ENCODE data around the gene GPR15.

The GPR15 gene

DNA sequence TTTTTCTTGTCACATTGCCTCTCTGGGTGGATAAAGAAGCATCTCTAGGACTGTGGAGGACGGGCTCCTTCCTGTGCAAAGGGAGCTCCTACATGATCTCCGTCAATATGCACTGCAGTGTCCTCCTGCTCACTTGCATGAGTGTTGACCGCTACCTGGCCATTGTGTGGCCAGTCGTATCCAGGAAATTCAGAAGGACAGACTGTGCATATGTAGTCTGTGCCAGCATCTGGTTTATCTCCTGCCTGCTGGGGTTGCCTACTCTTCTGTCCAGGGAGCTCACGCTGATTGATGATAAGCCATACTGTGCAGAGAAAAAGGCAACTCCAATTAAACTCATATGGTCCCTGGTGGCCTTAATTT is 478 bp downstream of the GPR15 start:
- no peak for DNase-seq

DNA sequence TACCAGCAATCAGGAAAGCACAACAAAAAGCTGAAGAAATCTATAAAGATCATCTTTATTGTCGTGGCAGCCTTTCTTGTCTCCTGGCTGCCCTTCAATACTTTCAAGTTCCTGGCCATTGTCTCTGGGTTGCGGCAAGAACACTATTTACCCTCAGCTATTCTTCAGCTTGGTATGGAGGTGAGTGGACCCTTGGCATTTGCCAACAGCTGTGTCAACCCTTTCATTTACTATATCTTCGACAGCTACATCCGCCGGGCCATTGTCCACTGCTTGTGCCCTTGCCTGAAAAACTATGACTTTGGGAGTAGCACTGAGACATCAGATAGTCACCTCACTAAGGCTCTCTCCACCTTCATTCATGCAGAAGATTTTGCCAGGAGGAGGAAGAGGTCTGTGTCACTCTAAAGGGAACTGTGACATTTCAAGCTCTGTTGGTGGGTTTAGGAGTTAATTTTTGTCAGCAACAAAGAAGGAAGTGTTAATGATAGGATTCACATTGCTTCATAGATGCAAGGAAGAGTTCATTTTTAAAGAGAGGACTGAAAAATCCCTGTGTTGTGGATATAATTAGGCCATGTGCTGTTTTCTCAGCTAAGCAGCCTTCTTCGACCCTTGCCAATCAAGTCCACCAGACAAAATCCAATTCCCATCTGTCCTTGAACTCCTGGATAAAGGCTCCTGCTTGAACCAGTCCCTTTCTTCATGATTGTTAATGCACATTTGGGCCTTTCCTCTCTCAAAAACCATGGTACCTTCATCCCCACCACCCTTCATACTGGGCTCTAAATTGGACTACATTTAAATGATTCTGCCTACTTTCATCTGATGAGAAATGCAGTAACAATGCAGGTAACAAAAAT is 1.2 kb downstream of the GPR15 start:
- no peak for DNase-seq

DNA sequence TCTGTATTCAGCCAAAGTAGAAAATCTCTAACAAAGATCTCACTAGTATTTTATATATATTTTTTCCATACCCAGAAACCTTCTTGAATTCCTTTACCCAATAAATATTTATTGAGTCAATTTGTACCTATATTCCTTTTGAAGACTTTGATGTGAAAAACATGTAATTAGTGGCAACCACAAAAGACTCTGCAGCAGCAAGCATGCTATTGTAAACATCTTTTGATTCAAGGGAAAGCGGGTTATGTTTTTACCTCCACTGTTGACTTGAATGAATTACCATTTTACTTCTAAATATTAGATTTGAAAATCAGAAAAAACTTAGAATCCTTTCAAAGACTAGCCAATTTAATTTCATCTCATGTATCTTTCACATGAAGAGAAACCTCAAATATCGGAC is 2.4 kb downstream of the GPR15 start:
- DNase-seq = no peak

DNA sequence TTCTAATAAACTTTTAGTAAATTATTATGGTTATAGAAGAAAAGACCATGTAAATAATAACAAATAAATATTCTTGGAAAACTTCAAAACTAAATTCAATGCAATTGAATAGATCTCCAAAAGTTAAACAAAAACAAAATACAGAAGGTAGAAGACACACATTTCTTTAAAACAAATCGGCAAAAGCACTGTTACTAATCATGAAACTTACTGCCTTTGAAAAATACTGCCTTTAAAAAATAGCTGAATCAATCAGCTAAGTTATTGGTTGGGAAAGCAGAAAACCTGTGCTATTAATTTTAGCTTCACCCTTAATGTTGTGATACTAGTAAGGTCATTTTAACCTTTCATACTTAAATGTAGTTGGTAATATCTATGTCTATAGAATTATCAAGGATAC is 3.0 kb downstream of the GPR15 start:
- no peak for DNase-seq

DNA sequence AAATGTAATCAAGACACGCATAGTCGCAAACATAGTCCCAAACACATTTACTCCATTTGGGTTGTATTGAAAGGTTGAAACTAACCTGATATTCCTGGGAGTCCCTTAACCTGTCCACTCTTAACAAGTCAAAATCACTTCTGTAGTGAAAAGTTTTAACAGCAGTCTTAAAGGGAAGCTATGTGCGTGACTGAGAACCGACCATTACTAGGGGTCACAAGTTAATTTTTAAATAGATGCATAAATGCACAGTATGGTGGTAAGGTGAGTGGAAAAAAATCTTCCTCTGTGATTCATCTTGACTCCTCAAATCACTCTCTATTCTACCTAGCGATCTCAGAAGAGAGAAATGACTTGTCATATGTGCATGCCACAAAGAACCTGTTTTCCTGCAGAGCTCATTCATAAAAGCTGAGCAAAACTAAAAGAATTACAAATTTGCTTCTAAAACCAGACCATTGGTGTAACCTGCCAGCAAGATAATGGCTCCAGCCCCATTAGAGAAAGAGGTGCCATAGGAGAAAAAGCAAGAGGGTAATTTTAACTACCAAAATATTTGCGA is 4.8 kb downstream of the GPR15 start:
- DNase-seq = peak; percentile 93

DNA sequence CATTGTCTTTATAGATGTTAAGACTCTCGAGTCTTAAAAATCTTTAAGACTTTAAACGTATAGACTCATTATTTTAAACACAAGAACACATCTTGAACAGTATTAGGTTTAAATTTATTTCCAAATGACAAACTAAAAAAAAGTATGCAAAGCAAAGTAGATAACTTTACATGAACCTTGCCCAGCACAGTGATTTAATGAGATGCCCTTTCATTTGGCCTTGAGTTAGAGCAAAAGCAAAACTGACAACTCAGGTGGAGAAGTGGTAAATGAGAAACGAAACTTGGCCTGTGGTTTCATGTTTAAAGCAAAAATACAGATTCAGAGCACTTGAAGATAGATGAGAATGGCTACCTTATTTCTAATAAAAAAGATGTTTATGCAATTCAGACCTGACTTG is 8.6 kb downstream of the GPR15 start:
- DNase-seq = peak; percentile 87

DNA sequence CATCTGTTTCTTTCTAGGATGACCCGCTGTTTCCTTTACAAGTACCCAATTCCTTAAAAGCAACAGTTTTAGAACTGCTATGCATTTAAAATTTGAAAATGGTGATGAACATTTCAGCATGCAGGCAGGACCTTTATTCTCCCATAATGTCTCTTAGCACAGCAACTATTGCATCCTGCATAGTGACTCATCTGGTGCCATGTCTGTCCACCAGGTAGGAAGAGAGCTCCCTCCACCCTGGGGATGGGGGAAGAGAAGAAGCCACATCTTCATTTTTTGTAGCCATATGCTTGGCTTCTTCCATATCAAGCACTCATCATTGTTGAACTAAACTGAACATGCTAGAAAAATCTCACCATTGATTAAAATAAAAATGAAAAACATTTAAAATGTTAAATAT is 9.9 kb downstream of the GPR15 start:
- peak; percentile 61 for DNase-seq

DNA sequence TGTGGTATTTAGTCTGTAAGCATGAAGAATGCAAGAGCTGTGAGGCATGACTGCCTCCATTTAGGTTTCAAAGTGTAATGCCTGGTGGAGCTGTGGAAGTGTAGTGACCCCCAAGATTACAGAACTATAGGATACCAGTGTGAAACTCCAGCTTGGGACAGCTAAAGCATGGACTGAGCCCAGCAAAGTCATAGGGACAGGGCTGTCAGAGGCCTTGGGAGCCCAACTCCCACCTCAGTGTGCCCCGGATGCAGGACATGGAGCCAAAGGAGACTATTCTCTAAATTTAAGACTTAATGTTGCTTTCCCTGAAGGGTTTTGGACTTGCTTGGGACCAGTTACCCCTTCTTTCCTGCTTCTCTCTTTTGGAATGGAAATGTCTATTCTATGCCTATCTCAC is 10.8 kb downstream of the GPR15 start:
- DNase-seq = no peak

DNA sequence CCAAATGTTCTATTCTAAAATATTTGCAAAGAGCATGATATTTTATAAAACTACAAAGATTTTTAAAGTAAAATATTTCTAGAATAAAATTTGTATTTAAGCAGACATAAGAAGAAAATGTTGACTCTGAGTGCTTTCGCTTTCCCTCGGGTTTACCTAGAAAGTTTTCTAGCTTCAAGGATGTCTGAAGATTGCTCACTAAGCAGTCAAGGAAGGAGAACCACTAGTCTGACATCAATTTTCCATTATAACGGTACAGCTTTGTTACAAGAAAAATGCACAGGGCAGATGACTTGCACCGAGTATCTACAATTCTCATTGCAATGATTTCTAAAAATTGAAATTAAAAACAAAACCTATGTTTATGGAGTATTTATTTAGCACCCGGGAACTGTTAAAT is 14.2 kb downstream of the GPR15 start:
- peak; percentile 80 for DNase-seq

DNA sequence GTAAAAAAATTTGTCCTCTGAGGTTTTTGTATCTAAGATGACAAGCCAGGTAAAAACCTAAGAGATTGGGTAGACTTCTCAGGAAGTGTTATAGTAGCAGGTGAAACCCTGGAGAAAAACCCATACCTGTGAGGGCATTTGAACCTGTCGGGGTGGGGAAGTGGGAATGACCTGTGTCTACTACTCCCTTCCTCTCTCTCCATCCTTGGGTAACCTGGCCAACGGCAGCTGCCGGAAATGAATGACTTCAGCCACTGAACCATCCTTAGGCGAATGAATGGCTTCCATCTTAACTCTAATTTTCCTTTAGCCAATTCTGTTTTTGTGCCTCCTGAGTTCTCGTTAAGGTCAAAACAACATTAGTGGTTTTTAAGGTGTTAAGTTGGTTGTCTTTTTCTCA is 16.8 kb downstream of the GPR15 start:
- no peak for DNase-seq

DNA sequence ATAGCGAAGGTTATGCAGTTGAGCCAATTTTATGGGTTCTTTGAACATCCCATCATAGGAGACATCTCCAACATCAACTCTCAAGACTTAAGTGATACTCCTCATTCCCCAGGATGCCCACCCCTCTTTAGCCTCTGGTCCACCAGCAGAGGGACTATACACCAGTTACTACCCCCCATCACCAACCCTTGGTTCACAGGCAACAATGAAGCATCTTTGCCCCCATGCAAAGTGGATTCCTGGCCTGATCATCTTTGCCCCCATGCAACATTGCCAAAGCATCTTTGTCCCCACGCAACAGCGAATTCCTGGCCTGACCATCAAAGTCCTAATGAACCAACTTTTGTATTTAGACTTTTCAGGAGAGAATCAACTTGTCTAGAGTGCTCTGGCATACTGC is 19.1 kb downstream of the GPR15 start:
- no peak for DNase-seq

DNA sequence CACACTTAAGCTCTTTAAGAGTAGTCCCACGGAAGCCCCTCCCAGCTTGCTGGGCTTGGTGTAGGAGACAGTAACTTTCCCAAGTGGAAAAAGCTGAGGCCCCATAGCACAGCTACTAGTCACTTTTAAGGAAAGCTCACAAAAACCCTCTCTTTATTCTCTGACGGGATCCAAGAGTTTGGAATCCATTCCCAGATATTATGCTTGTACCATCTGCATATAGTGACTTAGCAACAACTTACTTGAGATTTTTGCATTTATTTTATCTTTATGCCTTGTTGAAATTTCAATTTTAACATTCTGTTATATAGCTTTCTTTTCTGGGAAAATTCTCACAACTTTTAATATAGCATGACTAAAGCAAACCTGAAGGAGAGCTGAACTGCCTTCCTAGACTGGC is 19.5 kb downstream of the GPR15 start:
- DNase-seq = no peak

DNA sequence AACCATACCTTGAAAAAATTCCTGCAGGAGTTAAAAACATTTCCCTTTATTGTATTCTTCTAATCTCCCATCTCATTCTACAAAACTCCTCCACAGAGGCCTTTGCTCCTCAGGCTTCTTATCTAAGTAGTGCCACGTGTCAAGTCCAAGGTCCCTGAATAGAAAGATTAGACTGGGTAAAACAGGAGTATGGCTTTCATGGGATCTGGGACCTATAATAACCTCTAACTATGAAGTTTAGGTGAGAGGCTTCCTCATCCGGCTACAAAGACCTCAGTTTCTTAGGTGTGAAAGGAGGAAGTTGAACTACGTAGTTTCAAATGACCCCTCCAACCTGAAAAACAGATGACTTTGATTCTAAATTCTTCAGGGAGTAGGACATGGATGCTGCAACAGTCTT is 20.0 kb downstream of the GPR15 start:
- DNase-seq = no peak

DNA sequence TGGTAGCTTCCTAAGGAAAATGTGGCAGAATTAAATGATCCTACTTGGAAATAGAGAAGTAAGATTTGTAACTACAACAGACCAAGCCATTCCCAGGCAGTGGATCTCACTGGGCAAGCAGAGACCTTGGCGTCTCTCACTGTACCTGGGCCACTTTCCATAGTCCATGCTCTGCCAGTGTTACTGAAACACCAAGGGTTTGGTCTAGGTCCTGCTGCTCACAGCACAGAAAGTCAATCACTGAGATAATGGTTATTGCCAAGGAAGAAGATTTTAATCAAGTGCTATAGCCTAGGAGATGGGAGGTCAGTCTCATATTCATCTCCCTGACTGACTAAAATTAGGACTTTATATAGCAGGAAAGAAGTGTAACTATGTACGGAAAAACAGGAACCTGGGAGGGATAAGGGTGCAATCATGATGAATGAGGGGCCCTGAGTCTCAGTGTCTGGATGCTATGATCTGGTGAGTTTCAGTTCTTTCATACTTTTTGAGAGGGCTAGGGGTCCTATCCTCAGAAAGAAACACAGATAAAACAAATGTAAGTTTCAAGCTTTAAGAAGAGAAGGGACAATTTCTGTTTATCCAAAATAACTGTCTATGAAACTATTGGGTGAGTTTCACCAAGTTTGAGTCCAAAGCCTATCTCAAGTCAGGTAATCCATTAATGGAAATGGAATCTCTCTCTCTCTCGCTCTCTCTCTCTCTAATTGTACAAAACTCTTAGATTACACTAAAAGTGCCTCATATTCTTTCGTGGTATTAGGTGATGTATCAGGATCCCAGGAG is 20.6 kb downstream of the GPR15 start:
- no peak for DNase-seq

DNA sequence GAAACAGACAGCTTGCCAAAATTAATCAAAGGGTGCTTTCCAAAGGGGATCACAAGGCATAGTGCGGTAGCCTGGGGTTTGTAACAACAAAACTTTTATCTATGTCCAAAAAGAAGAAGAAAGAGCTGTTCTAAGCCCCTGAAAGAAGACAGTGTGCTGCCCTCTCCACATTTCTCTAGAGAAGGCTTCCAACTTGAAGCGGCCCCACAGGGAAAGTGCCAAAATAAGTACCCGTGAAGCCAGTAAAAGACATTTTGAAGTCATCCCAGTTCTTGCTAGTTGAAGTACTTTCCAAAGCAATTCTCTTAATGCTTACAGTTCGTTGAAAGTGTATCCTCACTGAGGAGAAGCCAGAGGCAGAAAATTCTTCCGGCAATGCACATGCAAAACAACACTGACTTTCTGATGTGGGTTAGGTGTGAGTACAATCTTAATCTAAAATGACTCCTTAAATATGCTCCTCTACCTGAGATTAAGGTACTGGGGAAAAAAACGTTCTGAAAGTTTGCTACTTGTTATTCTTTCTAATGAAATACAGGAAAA is 21.3 kb downstream of the GPR15 start:
- DNase-seq = peak; percentile 60

DNA sequence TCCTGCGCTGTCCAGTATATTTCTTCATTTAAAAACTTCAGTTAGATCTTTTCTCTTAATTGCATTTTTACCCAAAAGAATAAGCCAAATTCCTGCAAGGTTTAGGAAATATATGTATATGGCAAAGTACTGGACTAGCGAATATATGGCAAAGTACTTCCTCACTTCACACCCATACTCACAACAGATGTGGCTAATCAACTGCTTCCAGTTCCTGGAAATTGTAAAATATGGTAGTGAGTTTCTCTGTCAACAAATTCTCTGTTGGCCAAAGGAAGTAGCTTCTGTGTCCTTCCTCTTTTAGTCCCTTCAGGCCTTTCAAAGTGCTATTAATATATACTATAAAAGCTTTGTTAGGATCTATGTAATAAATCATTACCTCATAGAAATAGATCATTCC is 22.0 kb downstream of the GPR15 start:
- DNase-seq = peak; percentile 66

DNA sequence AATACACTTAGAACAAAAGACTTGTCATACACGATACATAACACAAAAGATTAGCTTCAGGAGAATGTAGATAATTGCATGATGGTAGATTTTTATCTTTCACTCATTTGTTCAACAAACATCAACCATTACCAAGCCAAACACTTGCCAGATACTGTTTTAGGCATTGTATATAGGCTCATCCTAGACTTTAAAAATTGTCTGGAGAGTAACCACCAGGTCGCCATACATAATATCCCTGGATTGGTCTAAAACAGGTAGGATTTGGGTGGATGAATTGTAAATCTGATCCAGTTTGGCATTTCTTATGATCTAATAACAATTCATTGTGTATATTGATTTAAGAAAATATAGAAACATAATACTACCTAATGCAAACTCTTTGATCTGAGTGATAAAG is 22.8 kb downstream of the GPR15 start:
- DNase-seq = no peak

DNA sequence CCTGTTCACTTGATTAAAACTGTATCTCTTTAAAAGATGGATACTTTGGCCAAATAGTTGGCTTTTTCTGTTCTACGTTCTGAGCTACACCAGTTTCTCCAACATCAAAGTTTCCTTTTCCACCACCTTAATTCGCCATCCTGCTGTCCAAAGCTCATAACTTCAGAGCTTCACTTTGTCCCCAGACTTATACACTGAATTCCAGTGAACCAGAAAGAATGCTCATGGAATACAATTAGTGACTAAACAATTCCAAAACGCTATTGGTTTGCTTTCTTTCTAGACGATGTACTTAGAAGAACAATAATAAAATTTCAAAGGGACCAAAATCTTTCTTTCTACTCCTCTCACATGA is 23.2 kb downstream of the GPR15 start:
- no peak for DNase-seq

DNA sequence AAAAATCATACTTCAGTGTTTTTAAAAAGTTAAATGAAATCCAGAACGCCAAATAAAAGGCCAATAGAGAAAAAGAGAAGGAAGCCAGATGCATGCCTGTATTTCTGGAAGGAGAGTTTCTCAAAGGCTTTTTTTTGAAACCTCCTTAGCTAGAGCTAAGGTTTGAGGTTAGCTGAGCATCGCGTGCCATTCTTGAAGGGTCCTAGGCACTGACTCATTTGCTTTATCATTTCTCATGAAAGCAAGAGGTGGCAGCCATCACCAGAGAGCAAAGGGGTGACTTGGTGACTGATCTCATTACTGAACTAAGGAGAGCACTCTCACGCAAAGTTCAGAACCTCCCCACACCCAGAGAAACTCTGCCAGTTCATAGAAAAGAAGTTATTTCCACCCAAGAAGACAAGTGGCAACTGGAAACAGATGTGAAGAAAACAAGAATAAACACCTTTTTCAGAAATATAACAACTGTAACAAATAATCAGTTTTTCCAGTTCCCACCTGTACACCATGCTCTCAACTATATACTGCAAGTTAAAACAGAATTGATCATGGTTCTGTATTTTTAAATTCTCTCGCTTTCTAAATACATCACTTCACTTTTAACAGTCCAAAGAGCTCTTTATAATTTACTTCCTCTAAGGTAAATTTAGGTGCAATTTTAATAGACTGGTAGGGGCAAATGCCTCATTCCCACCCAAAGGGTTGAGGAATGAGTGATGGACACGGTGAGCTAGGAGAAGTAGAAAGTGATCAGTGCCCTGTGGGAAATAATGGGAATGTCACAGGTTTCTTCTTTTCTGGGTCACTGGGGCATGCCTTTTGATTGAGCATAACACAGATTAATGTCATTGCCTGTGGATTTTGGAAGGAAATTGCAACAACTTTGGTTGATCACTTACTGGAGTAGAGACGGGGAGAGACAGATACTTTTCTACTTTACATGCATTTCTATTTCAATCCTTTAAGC is 24.7 kb downstream of the GPR15 start:
- peak; percentile 97 for DNase-seq

DNA sequence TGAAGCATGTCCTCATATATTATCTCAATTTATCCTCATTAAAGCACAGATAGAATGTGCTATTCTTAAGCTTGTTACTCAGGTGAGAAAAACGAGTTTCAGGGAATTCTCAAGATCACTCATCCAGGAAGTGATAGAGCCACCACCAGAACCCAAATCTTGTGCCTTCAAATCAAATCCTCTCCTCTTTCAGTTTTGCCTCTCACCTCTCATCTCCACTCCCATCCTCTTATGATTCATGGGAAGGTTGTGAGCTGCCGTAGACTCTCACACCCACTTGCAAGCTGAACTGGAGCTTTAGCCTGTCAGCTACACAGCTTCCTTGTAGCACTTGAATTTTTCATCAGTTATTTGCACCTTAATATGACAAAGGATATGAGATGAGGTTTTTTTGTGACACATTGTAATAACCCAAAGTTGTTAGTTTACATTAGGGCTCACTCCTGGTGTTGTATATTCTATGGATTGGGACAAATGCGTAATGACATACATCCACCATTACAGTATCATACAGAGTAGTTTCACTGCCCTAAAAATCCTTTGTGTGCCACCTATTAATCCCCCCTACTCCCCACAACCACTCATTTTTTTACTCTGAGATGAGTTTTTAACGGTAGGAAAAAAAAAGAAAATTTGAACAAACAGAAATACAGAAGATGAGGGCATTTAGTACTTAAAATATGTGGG is 25.7 kb downstream of the GPR15 start:
- DNase-seq = peak; percentile 95

DNA sequence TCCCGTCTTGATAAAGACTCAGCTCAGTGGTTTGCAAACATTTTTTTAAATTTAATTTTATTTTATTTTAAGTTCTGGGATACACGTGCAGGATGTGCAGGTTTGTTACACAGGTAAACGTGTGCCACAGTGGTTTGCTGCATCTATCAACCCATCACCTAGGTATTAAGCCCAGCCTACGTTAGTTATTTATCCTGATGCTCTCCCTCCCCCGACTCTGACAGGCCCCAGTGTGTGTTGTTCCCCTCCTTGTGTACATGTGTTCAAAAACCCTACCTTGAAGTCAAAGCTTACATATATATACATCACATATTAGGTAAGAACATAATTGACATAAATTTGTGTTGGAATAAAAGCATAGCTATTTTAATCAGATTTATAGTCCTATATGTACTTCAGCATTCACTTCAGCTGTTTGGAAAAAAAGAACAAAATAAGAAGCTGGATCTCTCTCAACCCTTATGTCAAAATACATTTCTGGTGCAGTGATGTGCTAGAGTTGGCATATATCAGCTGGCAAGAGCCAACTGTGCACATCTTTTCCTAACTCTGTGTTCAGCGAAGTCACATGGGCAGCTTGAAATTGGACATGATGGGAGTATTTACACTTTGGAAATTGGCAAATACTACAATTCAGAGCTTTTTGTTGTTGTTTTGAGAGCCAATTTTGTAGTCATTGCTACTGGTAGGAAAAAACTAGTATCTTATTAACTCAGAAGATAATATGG is 26.5 kb downstream of the GPR15 start:
- no peak for DNase-seq

Data from activated CD4-positive, alpha-beta T cell treated with anti-CD3 and anti-CD28 coated beads, Interleukin-2, amount 50 U/mL, for 16 hours (primary cell).